GM10266 (cell line): ENCODE data around the gene DBP.
"Not testable (repeated sequence)": the region's sequence is repeated elsewhere in the genome, so short reads cannot be mapped to it uniquely, and the experiment has no call there.

ENCODE experiments used
- DNase-seq: peaks from one replicate; pipeline ENCODE4 v3.0.0; 2012; ENCODE audit errors: extremely low spot score
- TF ChIP-seq, protein P1 (sequence below): IDR thresholded peaks from 2 replicates; pipeline ENCODE4 v1.5.1; 2012; ENCODE audit warnings: mild to moderate bottlenecking, low read depth; ENCODE audit not compliant: control insufficient read depth, insufficient read depth; ENCODE audit errors: missing control alignments

Gene DBP, protein sequence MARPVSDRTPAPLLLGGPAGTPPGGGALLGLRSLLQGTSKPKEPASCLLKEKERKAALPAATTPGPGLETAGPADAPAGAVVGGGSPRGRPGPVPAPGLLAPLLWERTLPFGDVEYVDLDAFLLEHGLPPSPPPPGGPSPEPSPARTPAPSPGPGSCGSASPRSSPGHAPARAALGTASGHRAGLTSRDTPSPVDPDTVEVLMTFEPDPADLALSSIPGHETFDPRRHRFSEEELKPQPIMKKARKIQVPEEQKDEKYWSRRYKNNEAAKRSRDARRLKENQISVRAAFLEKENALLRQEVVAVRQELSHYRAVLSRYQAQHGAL

DNA sequence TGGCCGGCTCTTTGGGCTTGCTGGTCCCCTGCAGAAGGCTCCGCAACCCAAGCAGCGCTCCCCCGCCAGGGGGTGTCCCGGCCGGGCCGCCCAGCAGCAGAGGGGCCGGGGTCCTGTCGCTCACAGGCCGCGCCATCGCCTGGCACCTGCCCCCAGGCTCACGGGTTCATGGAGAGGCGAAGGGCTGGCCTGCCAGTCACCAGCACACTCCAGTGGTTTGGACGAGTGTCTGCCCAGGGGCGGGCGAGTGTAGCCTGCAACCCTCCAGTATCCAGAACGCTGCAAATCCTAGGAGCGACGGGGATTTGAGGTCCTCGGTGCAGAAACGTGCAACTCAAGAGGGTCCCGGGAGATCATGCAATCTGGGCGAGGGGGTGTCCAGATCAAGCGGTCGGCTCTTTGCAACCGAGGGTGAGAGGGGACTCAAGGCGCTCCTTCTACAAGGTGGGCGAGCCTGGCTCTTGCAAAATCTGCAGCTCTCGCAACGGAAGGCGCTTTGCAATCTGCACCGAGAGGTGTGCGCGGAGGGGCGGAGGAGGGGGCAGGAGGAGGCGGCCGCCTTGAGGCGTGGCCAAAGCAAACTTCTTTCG, at the start of gene DBP:
TSS of gene DBP (minus strand) at position 521 of the 590 bp plus-strand sequence. CDS start at position 136, 385 bp downstream.
- peak; percentile 47 for DNase-seq
- TF ChIP-seq, protein P1, sequence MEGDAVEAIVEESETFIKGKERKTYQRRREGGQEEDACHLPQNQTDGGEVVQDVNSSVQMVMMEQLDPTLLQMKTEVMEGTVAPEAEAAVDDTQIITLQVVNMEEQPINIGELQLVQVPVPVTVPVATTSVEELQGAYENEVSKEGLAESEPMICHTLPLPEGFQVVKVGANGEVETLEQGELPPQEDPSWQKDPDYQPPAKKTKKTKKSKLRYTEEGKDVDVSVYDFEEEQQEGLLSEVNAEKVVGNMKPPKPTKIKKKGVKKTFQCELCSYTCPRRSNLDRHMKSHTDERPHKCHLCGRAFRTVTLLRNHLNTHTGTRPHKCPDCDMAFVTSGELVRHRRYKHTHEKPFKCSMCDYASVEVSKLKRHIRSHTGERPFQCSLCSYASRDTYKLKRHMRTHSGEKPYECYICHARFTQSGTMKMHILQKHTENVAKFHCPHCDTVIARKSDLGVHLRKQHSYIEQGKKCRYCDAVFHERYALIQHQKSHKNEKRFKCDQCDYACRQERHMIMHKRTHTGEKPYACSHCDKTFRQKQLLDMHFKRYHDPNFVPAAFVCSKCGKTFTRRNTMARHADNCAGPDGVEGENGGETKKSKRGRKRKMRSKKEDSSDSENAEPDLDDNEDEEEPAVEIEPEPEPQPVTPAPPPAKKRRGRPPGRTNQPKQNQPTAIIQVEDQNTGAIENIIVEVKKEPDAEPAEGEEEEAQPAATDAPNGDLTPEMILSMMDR: no peak

DNA sequence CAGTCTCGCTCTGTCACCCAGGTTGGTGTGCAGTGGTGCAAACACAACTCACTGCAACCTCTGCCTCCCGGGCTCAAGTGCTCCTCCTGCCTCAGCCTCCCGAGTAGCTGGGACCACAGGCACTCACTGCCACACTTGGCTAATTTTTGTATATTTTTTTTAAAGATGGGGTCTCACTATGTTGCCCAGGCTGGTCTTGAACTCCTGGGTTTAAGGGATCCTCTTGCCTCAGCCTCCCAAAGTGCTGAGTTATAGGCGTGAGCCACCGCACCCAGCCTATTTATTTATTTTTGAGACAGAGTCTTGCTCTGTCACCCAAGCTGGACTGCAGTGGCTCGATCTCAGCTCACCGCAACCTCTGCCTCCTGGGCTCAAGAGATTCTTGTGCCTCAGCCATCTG, 49.5 kb upstream of the DBP start:
- DNase-seq: not testable (repeated sequence)

DNA sequence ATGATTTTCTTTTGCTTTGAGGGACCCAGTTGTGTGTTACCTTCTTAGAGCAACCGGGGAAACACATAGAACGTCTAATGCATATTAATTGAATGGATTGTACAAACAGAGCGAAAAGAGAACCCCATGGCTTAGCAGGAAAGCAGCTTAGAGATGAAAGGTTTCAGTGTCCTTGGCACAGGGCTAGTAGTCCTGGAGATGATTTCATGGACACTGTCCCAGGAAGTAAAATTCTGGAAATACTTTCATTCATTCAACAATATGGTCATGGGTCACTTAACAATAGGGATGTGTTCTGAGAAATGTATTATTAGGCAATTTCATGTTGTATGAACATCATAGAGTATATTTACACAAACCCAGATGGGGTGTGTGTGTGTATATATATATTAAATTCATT, 48.9 kb upstream of the DBP start:
- TF ChIP-seq, protein P1: no peak
- no peak for DNase-seq

DNA sequence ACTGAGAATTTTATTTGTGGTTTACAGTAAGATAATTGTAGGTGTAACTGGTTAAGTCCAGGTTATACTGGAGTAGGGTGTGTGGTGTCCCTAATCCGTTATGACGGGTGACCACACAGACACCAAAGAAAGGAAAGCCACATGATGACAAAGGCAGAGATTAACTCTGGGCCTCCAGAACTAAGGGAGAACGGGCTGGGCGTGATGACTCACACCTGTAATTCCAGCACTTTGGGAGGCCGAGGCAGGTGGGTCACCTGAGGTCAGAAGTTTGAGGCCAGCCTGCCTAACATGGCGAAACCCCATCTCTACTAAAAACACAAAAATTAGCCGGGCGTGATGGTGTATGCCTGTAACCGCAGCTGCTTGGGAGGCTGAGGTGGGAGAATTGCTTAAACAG, 48.4 kb upstream of the DBP start:
- TF ChIP-seq, protein P1: no peak
- DNase-seq: no peak

DNA sequence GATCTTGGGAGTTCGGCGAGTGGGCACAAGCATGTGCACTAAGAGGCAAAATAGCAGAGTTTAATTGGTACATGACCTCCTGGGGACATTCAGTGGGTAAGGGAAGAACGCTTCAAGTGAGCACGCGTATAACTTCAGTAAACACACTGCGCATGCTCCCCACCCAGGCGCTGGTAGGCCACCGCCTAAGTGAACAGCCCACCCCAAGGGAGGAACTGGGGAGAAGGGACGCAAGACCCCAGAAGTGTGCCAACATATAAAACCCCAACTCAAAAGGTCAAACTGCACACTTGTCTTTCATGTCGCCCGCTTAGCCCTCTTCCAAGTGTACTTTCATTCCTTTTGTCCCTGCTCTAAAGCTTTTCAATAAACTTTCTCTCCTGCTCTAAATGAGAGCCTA, 46.2 kb upstream of the DBP start:
- TF ChIP-seq, protein P1: no peak
- DNase-seq: no peak

DNA sequence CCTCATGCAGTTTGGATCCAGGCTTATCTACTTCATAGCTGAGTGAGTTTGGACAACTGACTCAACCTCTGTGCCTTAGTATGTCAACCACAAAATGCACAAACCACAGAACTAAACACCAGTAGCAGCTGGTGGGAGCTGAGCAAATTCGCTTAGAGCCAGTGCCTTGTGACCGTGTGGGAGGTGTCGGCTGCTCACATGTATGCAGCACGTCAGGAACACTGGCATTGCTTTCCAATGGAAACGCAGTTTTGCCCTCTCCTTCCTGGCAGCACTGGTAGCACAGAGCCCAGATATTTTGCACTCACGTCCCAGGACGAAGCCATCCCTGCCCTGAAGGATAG, 43.9 kb upstream of the DBP start:
- no peak for DNase-seq

DNA sequence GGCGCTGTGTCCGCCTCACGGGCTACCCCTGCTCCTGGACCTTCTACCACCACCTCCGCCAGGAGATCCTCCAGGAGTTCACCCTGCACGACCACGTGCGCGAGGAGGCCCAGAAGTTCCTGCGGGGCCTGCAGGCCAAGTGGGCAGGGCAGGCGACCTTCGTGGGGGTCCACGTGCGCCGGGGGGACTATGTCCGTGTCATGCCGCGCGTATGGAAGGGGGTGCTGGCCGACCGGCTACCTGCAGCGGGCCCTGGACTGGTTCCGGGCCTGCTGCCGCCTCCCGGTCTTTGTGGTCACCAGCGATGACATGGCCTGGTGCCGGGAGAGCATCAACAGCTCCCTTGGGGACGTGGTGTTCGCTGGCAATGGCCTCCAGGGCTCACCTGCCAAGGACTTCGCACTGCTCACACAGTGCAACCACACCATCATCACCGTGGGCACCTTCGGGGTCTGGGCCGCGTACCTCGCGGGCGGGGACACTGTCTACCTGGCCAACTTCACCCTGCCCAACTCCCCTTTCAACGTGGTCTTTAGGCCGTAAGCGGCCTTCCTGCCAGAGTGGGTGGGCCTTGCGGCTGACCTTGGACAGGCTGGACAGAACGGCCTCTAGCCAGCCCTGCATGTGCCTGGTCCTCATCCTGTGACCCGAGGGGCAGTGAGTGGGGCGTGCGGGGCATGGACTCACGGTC, 43.4 kb upstream of the DBP start:
- no peak for DNase-seq
- TF ChIP-seq, protein P1: no peak

More for the DNA sequence above, 43.9 kb upstream of the DBP start:
- TF ChIP-seq, protein P1: no peak

DNA sequence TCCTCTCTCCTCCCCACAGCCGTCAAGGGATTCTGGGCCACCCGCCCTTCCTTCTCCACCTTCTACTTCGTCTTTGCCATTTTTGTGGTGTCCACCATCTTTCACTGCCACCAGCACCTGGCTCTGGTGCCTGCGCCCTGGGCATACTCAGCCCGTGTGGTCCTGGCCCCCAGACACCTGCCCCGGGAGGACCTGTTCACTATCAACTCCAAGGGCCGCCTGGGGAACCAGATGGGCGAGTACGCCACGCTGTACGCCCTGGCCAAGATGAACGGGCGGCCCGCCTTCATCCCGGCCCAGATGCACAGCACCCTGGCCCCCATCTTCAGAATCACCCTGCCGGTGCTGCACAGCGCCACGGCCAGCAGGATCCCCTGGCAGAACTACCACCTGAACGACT, 42.8 kb upstream of the DBP start:
- not testable (repeated sequence) for DNase-seq
